DND-41 (cell line): ENCODE data around the gene GFPT1.

ENCODE experiments used
- ATAC-seq: fragments of 200-7000 bp; cut with Tn5 transposase; 3 replicates; pipeline ENCODE4 v1.9.1; 2021; ENCODE audit warnings: low read depth; ENCODE audit not compliant: insufficient read depth
- DNase-seq: peaks from one replicate; pipeline ENCODE4 v3.0.0-alpha.2; 2020
- H2AFZ ChIP-seq: 2 replicates; pipeline ENCODE4 v1.6.0; 2012; ENCODE audit warnings: low read depth, low read length
- H3K27ac ChIP-seq: 2 replicates; pipeline ENCODE4 v1.5.1; 2012; ENCODE audit warnings: low read length, inconsistent platforms
- H3K27me3 ChIP-seq: fragments of 200-600 bp; sonication (generic); 2 replicates; pipeline ENCODE4 v1.6.0; 2012; ENCODE audit warnings: low read length, mild to moderate bottlenecking, inconsistent platforms; ENCODE audit not compliant: insufficient read depth, poor library complexity
- H3K36me3 ChIP-seq: 2 replicates; pipeline ENCODE4 v1.5.1; 2012; ENCODE audit warnings: low read length, inconsistent platforms; ENCODE audit not compliant: insufficient read depth
- H3K4me1 ChIP-seq: 2 replicates; pipeline ENCODE4 v1.5.1; 2012; ENCODE audit warnings: mild to moderate bottlenecking, low read length; ENCODE audit not compliant: insufficient read depth
- H3K4me2 ChIP-seq: 2 replicates; pipeline ENCODE4 v1.6.0; 2012; ENCODE audit warnings: mild to moderate bottlenecking, moderate library complexity, low read length, inconsistent platforms; ENCODE audit not compliant: insufficient read depth
- H3K4me3 ChIP-seq, 2 experiments: fragments of 200-600 bp in 1 of 2; shearing (Covaris generic) in 1 of 2; 2 replicates each; pipeline ENCODE4 v1.5.1; 2012 to 2016; ENCODE audit warnings: inconsistent platforms in 2 of 2, low read length in 2 of 2, mild to moderate bottlenecking in 2 of 2, low read depth in 1 of 2, moderate library complexity in 1 of 2
- H3K79me2 ChIP-seq: 2 replicates; pipeline ENCODE4 v1.6.0; 2012; ENCODE audit warnings: low read length, inconsistent platforms; ENCODE audit not compliant: insufficient read depth
- H3K9ac ChIP-seq: 2 replicates; pipeline ENCODE4 v1.6.0; 2012; ENCODE audit warnings: low read depth, mild to moderate bottlenecking, inconsistent platforms, low read length, moderate library complexity
- H3K9me3 ChIP-seq: 2 replicates; pipeline ENCODE4 v1.5.1; 2012; ENCODE audit warnings: low read length, moderate library complexity, mild to moderate bottlenecking, inconsistent platforms; ENCODE audit not compliant: insufficient read depth, severe bottlenecking
- H4K20me1 ChIP-seq: 2 replicates; pipeline ENCODE4 v1.6.0; 2012; ENCODE audit warnings: low read length; ENCODE audit not compliant: insufficient read depth
- CTCF ChIP-seq: IDR thresholded peaks from 2 replicates; pipeline ENCODE4 v1.5.1; 2012; ENCODE audit warnings: borderline replicate concordance, low read length, moderate library complexity, mild to moderate bottlenecking; ENCODE audit not compliant: poor library complexity, severe bottlenecking; ENCODE audit errors: extremely low read depth
- EZH2 ChIP-seq: IDR thresholded peaks from 3 replicates; pipeline ENCODE4 v1.6.1; 2012; ENCODE audit warnings: borderline replicate concordance, low read depth, mild to moderate bottlenecking, moderate library complexity, low read length, inconsistent platforms; ENCODE audit not compliant: severe bottlenecking

The GFPT1 gene

GRCh38 chr2:69340101-69340775 is 46.8 kb downstream of the GFPT1 start:
- Histone ChIP-seq H3K4me3 (no peak overlapping the region), H4K20me1 (no peaks in the 10 kb centered on the region), H3K4me2 (no peak overlapping the region), H3K9ac (no peak overlapping the region), H3K79me2 (no peaks in the 10 kb centered on the region), H3K4me1 (no peaks in the 10 kb centered on the region), H3K27ac (no peak overlapping the region), H3K9me3 (no peaks in the 10 kb centered on the region), H3K36me3 (peaks cover 92% of the 10 kb centered on the region), H2AFZ (no peak overlapping the region), H3K27me3 (no peaks in the 10 kb centered on the region)
- ATAC-seq (no peak), DNase-seq (no peak)
- TF ChIP-seq EZH2 (no peak), CTCF (no peak)

GRCh38 chr2:69335311-69335710 is 51.7 kb downstream of the GFPT1 start:
- Histone ChIP-seq H3K27me3 (no peaks in the 10 kb centered on the region), H3K27ac (no peak overlapping the region), H3K36me3 (peaks cover 78% of the 10 kb centered on the region), H3K79me2 (no peaks in the 10 kb centered on the region), H2AFZ (no peak overlapping the region), H4K20me1 (no peaks in the 10 kb centered on the region), H3K4me1 (no peaks in the 10 kb centered on the region), H3K4me3 (no peak overlapping the region), H3K4me2 (no peak overlapping the region), H3K9me3 (no peaks in the 10 kb centered on the region), H3K9ac (no peak overlapping the region)
- ATAC-seq (no peak), DNase-seq (no peak)
- TF ChIP-seq CTCF (no peak), EZH2 (no peak)

GRCh38 chr2:69333352-69333751 is 53.7 kb downstream of the GFPT1 start:
- Histone ChIP-seq H3K36me3 (peaks cover 82% of the 10 kb centered on the region), H3K4me3 (no peak overlapping the region), H3K9ac (no peak overlapping the region), H3K4me2 (no peak overlapping the region), H3K9me3 (no peaks in the 10 kb centered on the region), H3K27me3 (no peaks in the 10 kb centered on the region), H2AFZ (no peak overlapping the region), H3K4me1 (no peaks in the 10 kb centered on the region), H4K20me1 (no peaks in the 10 kb centered on the region), H3K79me2 (no peaks in the 10 kb centered on the region), H3K27ac (no peak overlapping the region)
- ATAC-seq (no peak), DNase-seq (no peak)
- TF ChIP-seq EZH2 = no peak
- no peak for TF ChIP-seq CTCF

GRCh38 chr2:69330781-69331180 is 56.2 kb downstream of the GFPT1 start:
- ATAC-seq (no peak), DNase-seq (no peak)
- no peaks in the 10 kb centered on the region for H3K79me2 ChIP-seq
- no peak overlapping the region for H3K4me2 ChIP-seq
- no peaks in the 10 kb centered on the region for H3K27me3 ChIP-seq
- H3K9ac ChIP-seq = no peak overlapping the region
- no peaks in the 10 kb centered on the region for H3K4me1 ChIP-seq
- H3K9me3 ChIP-seq = no peaks in the 10 kb centered on the region
- H4K20me1 ChIP-seq = no peaks in the 10 kb centered on the region
- TF ChIP-seq CTCF (no peak), EZH2 (no peak)
- H3K36me3 ChIP-seq = peaks cover 83% of the 10 kb centered on the region
- H3K27ac ChIP-seq = no peak overlapping the region
- no peak overlapping the region for H2AFZ ChIP-seq
- H3K4me3 ChIP-seq = no peak overlapping the region
